NCI-H748 treated with DMSO at 0.1 percent for 48 hours (cell line): Measurements from ENCODE around the gene NFE2L2.
"Not testable (repeated sequence)": the region's sequence is repeated elsewhere in the genome, so short reads cannot be mapped to it uniquely, and the experiment has no call there.

Experiments
- DNase-seq: peaks from one replicate; lab custom pipeline; 2025; lab: John Stamatoyannopoulos, UW

NFE2L2 gene

DNA sequence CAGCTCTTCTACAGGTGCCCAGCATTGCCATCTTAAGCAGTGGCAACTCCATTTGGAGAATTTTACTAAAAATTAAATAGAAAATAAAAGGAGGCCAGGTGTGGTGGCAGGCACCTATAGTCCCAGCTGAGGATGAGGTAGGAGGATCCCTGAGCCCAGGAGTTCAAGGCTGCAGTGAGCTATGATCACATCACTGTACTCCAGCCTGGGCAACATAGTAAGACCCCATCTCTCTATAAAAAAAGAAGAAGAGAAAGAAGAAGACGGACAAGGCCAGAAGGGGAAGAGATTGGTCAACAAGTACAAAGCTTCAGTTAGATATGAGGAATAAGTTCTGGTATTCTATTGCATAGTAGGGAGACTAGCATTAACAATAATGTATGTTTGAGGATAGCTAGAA, 73.6 kb downstream of the NFE2L2 start:
- DNase-seq: no peak

DNA sequence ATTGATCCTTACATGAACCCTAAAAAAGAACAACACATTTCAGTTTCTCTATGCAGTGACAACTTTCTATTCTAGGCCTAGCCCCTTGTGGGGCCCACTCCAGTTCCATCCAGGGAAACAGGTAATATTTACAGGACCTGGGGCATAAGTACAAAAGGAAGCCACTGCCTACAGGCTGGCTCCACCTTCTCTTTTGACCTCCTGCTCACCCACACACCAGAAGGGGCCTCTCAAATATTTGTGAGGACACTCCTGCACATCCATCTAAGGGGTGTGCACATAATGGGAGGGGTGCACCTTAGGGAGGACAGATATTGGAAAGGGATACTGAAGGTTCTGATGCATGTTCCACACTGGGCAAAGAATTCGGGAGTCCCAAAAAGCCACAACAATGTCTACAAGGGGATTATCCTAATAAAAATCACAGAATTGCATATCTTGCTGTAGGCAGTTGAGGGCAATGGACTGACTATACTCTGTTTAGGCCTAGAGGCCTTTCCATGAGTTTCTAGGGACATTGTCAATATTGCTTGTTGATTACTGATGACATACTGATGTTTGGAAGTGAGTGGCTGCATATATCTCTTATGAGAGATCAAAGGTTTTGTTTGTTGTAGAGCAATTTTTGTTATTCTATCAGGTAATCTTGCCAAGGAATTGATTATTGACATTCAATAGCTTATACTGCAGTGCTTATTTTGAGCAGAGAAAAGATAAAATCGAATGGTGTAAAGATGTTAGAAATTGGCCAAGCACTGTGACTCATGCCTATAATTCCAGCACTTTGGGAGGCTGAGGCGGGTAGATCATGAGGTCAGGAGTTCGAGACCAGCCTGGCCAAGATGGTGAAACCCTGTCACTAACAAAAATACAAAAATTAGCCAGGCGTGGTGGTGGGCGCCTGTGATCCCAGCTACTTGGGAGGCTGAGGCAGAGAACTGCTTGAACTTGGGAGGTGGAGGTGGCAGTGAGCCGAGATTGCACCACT, 75.8 kb downstream of the NFE2L2 start:
- no peak for DNase-seq

DNA sequence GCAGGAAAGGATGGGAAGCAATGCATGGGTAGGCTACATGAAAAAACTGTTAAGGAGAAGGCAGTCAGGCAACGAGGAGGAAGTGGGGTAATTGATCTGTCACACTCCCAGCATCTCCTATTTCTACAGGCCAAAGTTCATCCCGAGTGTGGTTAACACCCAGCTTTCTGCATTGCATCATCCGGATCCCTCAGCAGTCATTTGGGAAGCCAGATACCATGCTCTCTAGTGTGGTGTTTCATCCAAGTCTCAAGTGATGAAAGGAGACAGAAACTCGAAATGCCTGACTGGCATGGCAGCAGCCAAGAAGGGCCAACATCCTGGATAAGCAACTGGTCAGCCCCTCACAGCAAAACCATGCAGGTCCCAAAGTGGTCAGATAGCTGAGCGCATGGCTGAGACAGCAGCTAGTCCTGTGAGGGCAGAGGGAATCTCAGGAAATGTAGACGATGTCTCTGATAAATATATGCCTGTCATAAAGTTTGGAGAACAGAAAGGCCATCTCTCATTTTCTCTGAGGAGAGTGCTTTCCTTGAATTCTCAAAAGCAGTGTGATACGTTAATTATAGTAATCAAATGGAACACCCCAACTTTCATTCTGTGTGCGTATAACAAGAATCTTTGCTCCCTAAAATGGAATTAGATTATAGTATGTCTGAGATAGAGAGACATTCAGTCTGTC, 76.8 kb downstream of the NFE2L2 start:
- DNase-seq: no peak

DNA sequence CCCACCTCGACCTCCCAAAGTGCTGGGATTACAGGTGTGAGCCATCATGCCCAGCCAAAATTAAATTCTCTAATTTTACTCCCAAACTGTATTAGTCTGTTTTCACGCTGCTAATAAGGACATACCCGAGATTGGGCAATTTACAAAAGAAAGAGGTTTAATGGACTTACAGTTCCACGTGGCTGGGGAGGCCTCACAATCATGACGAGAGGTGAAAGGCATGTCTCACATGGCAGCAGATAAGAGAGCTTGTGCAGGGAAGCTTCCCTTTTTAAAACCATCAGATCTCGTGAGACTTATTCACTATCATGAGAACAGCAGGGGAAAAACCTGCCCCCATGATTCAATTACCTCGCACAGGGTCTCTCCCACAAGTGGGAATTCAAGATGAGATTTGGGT, 78.5 kb downstream of the NFE2L2 start:
- DNase-seq: not testable (repeated sequence)

DNA sequence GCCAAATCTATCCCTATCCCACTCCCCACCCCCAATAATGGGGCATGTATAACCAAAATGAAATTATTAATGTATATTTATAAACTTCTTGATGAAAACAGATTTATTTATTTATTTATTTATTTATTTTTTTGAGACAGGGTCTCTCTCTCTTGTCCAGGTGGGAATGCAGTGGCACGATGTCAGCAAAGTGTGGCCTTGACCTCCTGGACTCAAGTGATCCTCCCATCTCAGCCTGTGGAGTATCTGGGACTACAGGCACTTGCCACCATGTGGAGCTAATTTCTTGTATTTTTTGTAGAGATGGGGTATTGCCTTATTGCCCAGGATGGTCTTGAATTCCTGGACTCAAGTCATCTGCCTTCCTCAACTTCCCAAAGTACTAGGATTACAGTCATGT, 79.9 kb downstream of the NFE2L2 start:
- no peak for DNase-seq

DNA sequence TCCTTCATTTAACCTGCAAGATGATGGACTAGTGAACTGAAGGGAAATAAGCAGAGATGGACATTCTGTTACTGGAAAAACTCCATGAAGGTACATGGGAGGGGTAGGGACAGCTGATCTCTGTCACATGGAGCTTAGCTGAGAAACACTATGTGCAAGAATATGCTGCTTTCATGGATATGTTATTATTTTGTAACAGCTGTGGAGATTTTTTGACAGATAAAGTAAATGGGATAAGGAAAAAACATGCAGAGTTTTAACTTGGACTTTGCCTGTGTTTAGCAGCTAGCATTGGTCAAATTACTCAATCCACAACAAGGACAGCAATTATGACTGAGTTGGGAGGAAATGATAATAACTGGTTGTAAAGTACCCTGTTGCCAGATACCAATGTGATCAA, 80.7 kb downstream of the NFE2L2 start:
- no peak for DNase-seq
